Naive thymus-derived CD4-positive, alpha-beta T cell (primary cell): ENCODE results near the gene CD300C. TPM values are rescaled to one million over a fixed set of nuclear protein-coding genes. Genes with fewer than 3 reads are reported as not detected.
"Not testable (repeated sequence)": the region's sequence is repeated elsewhere in the genome, so short reads cannot be mapped to it uniquely, and the experiment has no call there.

ENCODE experiments used
- ATAC-seq: fragments of 150-1000 bp; cut with Tn5 transposase; 2 replicates; pipeline ENCODE4 v1.10.0; 2021; ENCODE audit warnings: mild to moderate bottlenecking, moderate library complexity
- CTCF ChIA-PET: fragments of 350-600 bp; sonication (Branson Sonifier 250); formaldehyde crosslinking; loops from one replicate; lab custom pipeline; 2021; ENCODE audit warnings: antibody characterized with exemption; lab: Charles Lee
- POLR2A ChIA-PET: fragments of 350-600 bp; sonication (Branson Sonifier 250); formaldehyde crosslinking; loops from one replicate; lab custom pipeline; 2021; ENCODE audit warnings: antibody characterized with exemption, inconsistent platforms; lab: Charles Lee
- DNase-seq, 9 donors: peaks; one replicate each; pipeline versions ENCODE4 v3.0.0 to v3.0.0-alpha.2; 2020 to 2022; ENCODE audit warnings: mixed read lengths in 1 of 9
- H3K27ac ChIP-seq: one replicate; pipeline ENCODE4 v1.7.0; 2013; ENCODE audit warnings: mild to moderate bottlenecking, low read depth, low read length, moderate library complexity
- H3K27me3 ChIP-seq, 2 donors: one replicate each; pipeline ENCODE4 v1.7.0; 2013; ENCODE audit warnings: low read length in 2 of 2, mild to moderate bottlenecking in 2 of 2, moderate library complexity in 2 of 2; ENCODE audit not compliant: control insufficient read depth in 2 of 2, insufficient read depth in 2 of 2
- H3K36me3 ChIP-seq, 3 experiments: 1 replicate in 2 of 3; 2 replicates in 1 of 3; pipeline ENCODE4 v1.7.0; 2013; ENCODE audit warnings: low read length in 3 of 3, mild to moderate bottlenecking in 3 of 3, moderate library complexity in 1 of 3; ENCODE audit not compliant: insufficient read depth in 3 of 3, control insufficient read depth in 2 of 3
- H3K4me1 ChIP-seq, 2 donors: one replicate each; pipeline ENCODE4 v1.7.0; 2013; ENCODE audit warnings: low read length in 2 of 2, mild to moderate bottlenecking in 2 of 2, moderate library complexity in 1 of 2; ENCODE audit not compliant: control insufficient read depth in 2 of 2, insufficient read depth in 2 of 2
- H3K4me3 ChIP-seq: 2 replicates; pipeline ENCODE4 v1.7.0; 2013; ENCODE audit warnings: mild to moderate bottlenecking, low read length
- H3K9me3 ChIP-seq, 3 experiments: 1 replicate in 2 of 3; 2 replicates in 1 of 3; pipeline ENCODE4 v1.7.0; 2013; ENCODE audit warnings: low read length in 3 of 3; ENCODE audit not compliant: control insufficient read depth in 2 of 3
- H3K27ac Mint-ChIP-seq, 9 donors: one replicate each; pipeline ENCODE4 v1.8.0; 2020 to 2022; ENCODE audit warnings: mixed read lengths in 9 of 9, mild to moderate bottlenecking in 8 of 9, moderate library complexity in 5 of 9, inconsistent platforms in 2 of 9
- H3K27me3 Mint-ChIP-seq, 5 donors: one replicate each; pipeline ENCODE4 v1.8.0; 2021 to 2022; ENCODE audit warnings: mixed read lengths in 5 of 5, mild to moderate bottlenecking in 1 of 5
- H3K36me3 Mint-ChIP-seq, 5 donors: one replicate each; pipeline ENCODE4 v1.8.0; 2020 to 2022; ENCODE audit warnings: mixed read lengths in 5 of 5, mild to moderate bottlenecking in 3 of 5, inconsistent platforms in 1 of 5
- H3K4me1 Mint-ChIP-seq, 7 donors: one replicate each; pipeline ENCODE4 v1.8.0; 2020 to 2022; ENCODE audit warnings: mixed read lengths in 7 of 7, mild to moderate bottlenecking in 3 of 7, inconsistent platforms in 1 of 7
- H3K4me3 Mint-ChIP-seq, 10 donors: one replicate each; pipeline ENCODE4 v1.8.0; 2020 to 2022; ENCODE audit warnings: mild to moderate bottlenecking in 10 of 10, mixed read lengths in 10 of 10, moderate library complexity in 6 of 10, inconsistent platforms in 2 of 10
- H3K9me3 Mint-ChIP-seq, 11 donors: one replicate each; pipeline ENCODE4 v1.8.0; 2020 to 2022; ENCODE audit warnings: mixed read lengths in 11 of 11, mild to moderate bottlenecking in 4 of 11, inconsistent platforms in 1 of 11, moderate library complexity in 1 of 11
- intact Hi-C, 2 donors: fragments of 100-400 bp; cut with micrococcal nuclease; formaldehyde crosslinking; loops; one replicate each; pipeline ENCODE4 v1.15.1; 2023
- polyA plus RNA-seq, 2 donors: library from polyadenylated mRNA; unstranded; fragments of 300-500 nt; fragmentation: Illumina TruSeq; gene quantifications; one replicate each; pipeline ENCODE4 v1.2.3, GENCODE V29; 2021
- total RNA-seq, 6 experiments: library from RNA in 5 of 6; stranded (reverse) in 5 of 6; gene quantifications; 1 replicate in 5 of 6; 2 replicates in 1 of 6; pipeline ENCODE4 v1.2.3 and lab custom pipeline; 2021 to 2026

Gene CD300C
- total and polyA plus RNA-seq, 7 experiments from 2014 or later = 0.22 to 20.5 (median 0.58) TPM; not detected in 2

GRCh38 chr17:74565126-74565525 lies 19.2 kb upstream of the CD300C start:
- ChIA-PET CTCF (interaction anchor here (0.6 to 1.0 kb wide), 2 partner anchors 120 to 215 kb away, joined by 3 read pairs; no protein-coding TSS in a partner anchor), POLR2A (no interaction called here)
- no peaks in the 10 kb centered on the region for H3K9me3 ChIP-seq
- no peaks in the 10 kb centered on the region for H3K36me3 Mint-ChIP-seq
- no peaks in the 10 kb centered on the region for H3K36me3 ChIP-seq
- H3K27ac ChIP-seq = no peak overlapping the region
- H3K9me3 Mint-ChIP-seq = peaks cover 0 to 1% (median 0%) of the 10 kb centered on the region in 11 donors
- no peak for ATAC-seq
- peaks cover 19 to 32% (median 26%) of the 10 kb centered on the region in 5 donors for H3K27me3 Mint-ChIP-seq
- H3K4me1 Mint-ChIP-seq = peaks cover 0 to 14% (median 8%) of the 10 kb centered on the region in 7 donors
- no peaks in the 10 kb centered on the region for H3K4me1 ChIP-seq
- H3K27ac Mint-ChIP-seq = peak overlapping the region in 1 of 9 donors; percentile 53
- H3K27me3 ChIP-seq = no peaks in the 10 kb centered on the region
- intact Hi-C loops = no loop called here
- H3K4me3 Mint-ChIP-seq = no peak overlapping the region
- no peak overlapping the region for H3K4me3 ChIP-seq
- no peak for DNase-seq

- no peak overlapping the region for H3K4me3 ChIP-seq
- Mint-ChIP-seq H3K36me3 (peaks cover 0 to 8% (median 0%) of the 10 kb centered on the region in 5 donors), H3K9me3 (peaks cover 0 to 7% (median 0%) of the 10 kb centered on the region in 11 donors), H3K4me3 (no peak overlapping the region), H3K27ac (no peak overlapping the region), H3K4me1 (peaks cover 9 to 21% (median 11%) of the 10 kb centered on the region in 7 donors), H3K27me3 (peaks cover 11 to 23% (median 18%) of the 10 kb centered on the region in 5 donors)
- intact Hi-C loops = no loop called here
- no peak for ATAC-seq
- POLR2A ChIA-PET = no interaction called here
- CTCF ChIA-PET = no interaction called here
- no peaks in the 10 kb centered on the region for H3K4me1 ChIP-seq
- DNase-seq = no peak
- no peaks in the 10 kb centered on the region for H3K9me3 ChIP-seq
- no peaks in the 10 kb centered on the region for H3K36me3 ChIP-seq
- H3K27me3 ChIP-seq = no peaks in the 10 kb centered on the region
- no peak overlapping the region for H3K27ac ChIP-seq
These were observed 17.4 kb upstream of the CD300C start for GRCh38 chr17:74563358-74563757.

- no peak overlapping the region for H3K27ac ChIP-seq
- no peaks in the 10 kb centered on the region for H3K36me3 ChIP-seq
- no peaks in the 10 kb centered on the region for H3K4me1 ChIP-seq
- H3K27me3 Mint-ChIP-seq = peaks cover 0 to 19% (median 9%) of the 10 kb centered on the region in 5 donors
- CTCF ChIA-PET = no interaction called here
- ATAC-seq (no peak), DNase-seq (no peak)
- peaks cover 0 to 10% (median 1%) of the 10 kb centered on the region in 11 donors for H3K9me3 Mint-ChIP-seq
- H3K36me3 Mint-ChIP-seq = peaks cover 0 to 8% (median 0%) of the 10 kb centered on the region in 5 donors
- no peaks in the 10 kb centered on the region for H3K27me3 ChIP-seq
- no peak overlapping the region for H3K4me3 Mint-ChIP-seq
- no peak overlapping the region for H3K27ac Mint-ChIP-seq
- no peak overlapping the region for H3K4me3 ChIP-seq
- no peaks in the 10 kb centered on the region for H3K9me3 ChIP-seq
- intact Hi-C loops = no loop called here
- POLR2A ChIA-PET = no interaction called here
- peaks cover 9 to 21% (median 13%) of the 10 kb centered on the region in 7 donors for H3K4me1 Mint-ChIP-seq
These were observed 15.7 kb upstream of the CD300C start for GRCh38 chr17:74561586-74561985.

GRCh38 chr17:74558882-74559519 lies 13.1 kb upstream of the CD300C start:
- no peaks in the 10 kb centered on the region for H3K4me1 ChIP-seq
- Mint-ChIP-seq H3K4me1 (peaks cover 9 to 21% (median 11%) of the 10 kb centered on the region in 7 donors), H3K36me3 (peaks cover 0 to 8% (median 0%) of the 10 kb centered on the region in 5 donors), H3K4me3 (peak overlapping the region in 4 of 10 donors; percentile 24 to 61 (median 40)), H3K9me3 (peaks cover 0 to 15% (median 4%) of the 10 kb centered on the region in 11 donors), H3K27ac (no peak overlapping the region), H3K27me3 (peaks cover 0 to 22% (median 0%) of the 10 kb centered on the region in 5 donors)
- H3K27ac ChIP-seq = no peak overlapping the region
- ChIA-PET POLR2A (no interaction called here), CTCF (interaction anchor here (0.7 kb wide), 2 partner anchors 32 to 314 kb away, joined by 3 read pairs; no protein-coding TSS in a partner anchor)
- no peaks in the 10 kb centered on the region for H3K36me3 ChIP-seq
- H3K4me3 ChIP-seq = no peak overlapping the region
- H3K27me3 ChIP-seq = no peaks in the 10 kb centered on the region
- intact Hi-C loops = loop anchor here in 1 of 2 donors (2.0 kb wide), 1 partner anchor 178 kb away; the partner anchor contains the start of gene RAB37
- ATAC-seq (no peak), DNase-seq (no peak)
- no peaks in the 10 kb centered on the region for H3K9me3 ChIP-seq

GRCh38 chr17:74558402-74558801 lies 12.5 kb upstream of the CD300C start:
- H3K4me1 ChIP-seq, H3K27ac Mint-ChIP-seq, DNase-seq, H3K4me3 Mint-ChIP-seq, H3K4me3 ChIP-seq, ATAC-seq, H3K36me3 ChIP-seq, H3K27me3 ChIP-seq, H3K27ac ChIP-seq, POLR2A ChIA-PET, H3K9me3 ChIP-seq, CTCF ChIA-PET, H3K36me3 Mint-ChIP-seq: not testable (repeated sequence)
- intact Hi-C loops = loop anchor here in 1 of 2 donors (2.0 kb wide), 1 partner anchor 178 kb away; the partner anchor contains the start of gene RAB37
- peaks cover 0 to 15% (median 4%) of the 10 kb centered on the region in 11 donors for H3K9me3 Mint-ChIP-seq
- peaks cover 9 to 21% (median 11%) of the 10 kb centered on the region in 7 donors for H3K4me1 Mint-ChIP-seq
- H3K27me3 Mint-ChIP-seq = peaks cover 0 to 24% (median 0%) of the 10 kb centered on the region in 5 donors

- Histone ChIP-seq H3K9me3 (no peaks in the 10 kb centered on the region), H3K27ac (no peak overlapping the region), H3K27me3 (no peaks in the 10 kb centered on the region), H3K36me3 (no peaks in the 10 kb centered on the region), H3K4me3 (no peak overlapping the region), H3K4me1 (no peaks in the 10 kb centered on the region)
- Mint-ChIP-seq H3K36me3 (peaks cover 0 to 8% (median 0%) of the 10 kb centered on the region in 5 donors), H3K27me3 (peaks cover 0 to 23% (median 0%) of the 10 kb centered on the region in 5 donors), H3K4me3 (no peak overlapping the region), H3K4me1 (peaks cover 9 to 17% (median 11%) of the 10 kb centered on the region in 7 donors), H3K9me3 (peaks cover 0 to 15% (median 4%) of the 10 kb centered on the region in 11 donors), H3K27ac (no peak overlapping the region)
- ATAC-seq (no peak), DNase-seq (no peak)
- intact Hi-C loops = no loop called here
- CTCF ChIA-PET = no interaction called here
- POLR2A ChIA-PET = no interaction called here
These were observed 9.6 kb upstream of the CD300C start for GRCh38 chr17:74555427-74555940.
